Measurements from ENCODE around the gene PAK1. TPM values are rescaled to one million over a fixed set of nuclear protein-coding genes. Genes with fewer than 3 reads are reported as not detected.
"Not testable (repeated sequence)": the region's sequence is repeated elsewhere in the genome, so short reads cannot be mapped to it uniquely, and the experiment has no call there.

The PAK1 gene
- total and polyA plus RNA-seq, 2 donors, result 27.7 to 36.6 TPM

DNA sequence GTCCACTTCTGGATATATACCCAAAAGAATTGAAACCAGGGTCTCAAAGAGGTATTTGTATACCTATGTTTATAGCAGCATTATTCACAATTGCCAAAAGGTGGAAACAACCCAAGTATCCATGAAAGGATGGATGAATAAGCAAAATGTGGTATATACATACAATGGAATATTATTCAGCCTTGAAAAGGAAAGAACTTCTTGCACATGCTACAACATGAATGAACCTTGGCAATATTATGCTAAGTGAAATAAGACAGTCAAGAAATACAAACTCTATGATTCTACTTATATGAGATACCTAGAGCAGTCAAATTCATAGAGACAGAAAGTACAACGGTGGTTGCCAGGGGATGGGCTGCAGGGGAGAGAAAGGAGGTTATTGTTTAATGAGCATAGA lies 21.6 kb upstream of the PAK1 start:
- H3K9me3 ChIP-seq (ENCODE audit: control insufficient read depth in 2 of 2, insufficient read depth in 1 of 2, low read length in 1 of 2), result no peaks in the 10 kb centered on the region
- H3K4me3 ChIP-seq (ENCODE audit: low read length in 2 of 2), result no peak overlapping the region
- H3K27ac ChIP-seq (ENCODE audit: low read depth in 1 of 2, low read length in 1 of 2), result no peak overlapping the region
- H3K27me3 ChIP-seq (ENCODE audit: control insufficient read depth in 2 of 2, insufficient read depth in 1 of 2, low read length in 1 of 2), result no peaks in the 10 kb centered on the region
- DNase-seq (ENCODE audit: low read depth in 6 of 9, low spot score in 9 of 9), result no peak
- H3K4me1 ChIP-seq (ENCODE audit: control insufficient read depth in 2 of 2, insufficient read depth in 2 of 2, low read length in 2 of 2), result no peaks in the 10 kb centered on the region
- WGBS, result 86% methylated on average over 1 of the region's 1 CpG
- no peaks in the 10 kb centered on the region for H3K36me3 ChIP-seq (ENCODE audit: control insufficient read depth in 2 of 2, insufficient read depth in 2 of 2, low read length in 1 of 2)

DNA sequence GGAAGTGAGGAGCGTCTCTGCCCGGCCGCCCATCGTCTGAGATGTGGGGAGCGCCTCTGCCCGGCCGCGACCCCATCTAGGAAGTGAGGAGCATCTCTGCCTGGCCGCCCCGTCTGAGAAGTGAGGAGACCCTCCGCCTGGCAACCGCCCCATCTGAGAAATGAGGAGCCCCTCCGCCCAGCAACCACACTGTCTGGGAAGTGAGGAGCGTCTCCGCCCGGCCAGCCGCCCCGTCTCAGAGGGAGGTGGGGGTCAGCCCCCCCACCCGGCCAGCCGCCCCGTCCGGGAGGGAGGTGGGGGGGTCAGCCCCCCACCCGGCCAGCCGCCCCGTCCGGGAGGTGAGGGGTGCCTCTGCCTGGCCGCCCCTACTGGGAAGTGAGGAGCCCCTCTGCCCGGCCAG lies 16.1 kb upstream of the PAK1 start:
- not testable (repeated sequence) for H3K27me3 ChIP-seq (ENCODE audit: control insufficient read depth in 2 of 2, insufficient read depth in 1 of 2, low read length in 1 of 2); DNase-seq (ENCODE audit: low read depth in 6 of 9, low spot score in 9 of 9)

DNA sequence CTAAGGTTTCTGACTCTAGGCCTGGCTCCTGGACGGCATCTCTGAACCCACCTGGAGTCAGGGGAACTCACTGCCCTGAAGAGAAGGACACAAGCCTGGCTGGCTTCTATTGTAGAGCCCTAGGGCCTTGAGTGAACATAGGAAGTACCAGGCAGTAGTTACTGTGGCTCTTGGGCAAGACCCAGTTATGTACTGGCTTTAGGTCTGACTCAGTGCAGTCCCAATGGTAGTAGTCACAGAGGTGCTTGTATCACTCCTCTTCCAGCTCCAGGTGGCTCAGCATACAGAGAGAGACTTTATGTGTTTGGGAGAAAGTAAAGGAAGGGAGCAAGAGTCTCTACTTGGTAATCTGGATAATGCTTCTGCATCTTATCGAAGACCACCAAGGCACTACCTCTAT lies 13.9 kb upstream of the PAK1 start:
- Histone ChIP-seq H3K36me3 (ENCODE audit: control insufficient read depth in 2 of 2, insufficient read depth in 2 of 2, low read length in 1 of 2) (no peaks in the 10 kb centered on the region), H3K27me3 (ENCODE audit: control insufficient read depth in 2 of 2, insufficient read depth in 1 of 2, low read length in 1 of 2) (no peaks in the 10 kb centered on the region), H3K4me1 (ENCODE audit: control insufficient read depth in 2 of 2, insufficient read depth in 2 of 2, low read length in 2 of 2) (no peaks in the 10 kb centered on the region), H3K9me3 (ENCODE audit: control insufficient read depth in 2 of 2, insufficient read depth in 1 of 2, low read length in 1 of 2) (no peaks in the 10 kb centered on the region), H3K4me3 (ENCODE audit: low read length in 2 of 2) (no peak overlapping the region), H3K27ac (ENCODE audit: low read depth in 1 of 2, low read length in 1 of 2) (no peak overlapping the region)
- WGBS, result 97% methylated on average over 2 of the region's 2 CpGs
- DNase-seq (ENCODE audit: low read depth in 6 of 9, low spot score in 9 of 9), result no peak

More for the DNA sequence above, 16.1 kb upstream of the PAK1 start:
- H3K4me3 ChIP-seq (ENCODE audit: low read length in 2 of 2); H3K36me3 ChIP-seq (ENCODE audit: control insufficient read depth in 2 of 2, insufficient read depth in 2 of 2, low read length in 1 of 2); H3K4me1 ChIP-seq (ENCODE audit: control insufficient read depth in 2 of 2, insufficient read depth in 2 of 2, low read length in 2 of 2); H3K9me3 ChIP-seq (ENCODE audit: control insufficient read depth in 2 of 2, insufficient read depth in 1 of 2, low read length in 1 of 2); H3K27ac ChIP-seq (ENCODE audit: low read depth in 1 of 2, low read length in 1 of 2): not testable (repeated sequence)
- 98% methylated on average over 26 of the region's 28 CpGs for WGBS

DNA sequence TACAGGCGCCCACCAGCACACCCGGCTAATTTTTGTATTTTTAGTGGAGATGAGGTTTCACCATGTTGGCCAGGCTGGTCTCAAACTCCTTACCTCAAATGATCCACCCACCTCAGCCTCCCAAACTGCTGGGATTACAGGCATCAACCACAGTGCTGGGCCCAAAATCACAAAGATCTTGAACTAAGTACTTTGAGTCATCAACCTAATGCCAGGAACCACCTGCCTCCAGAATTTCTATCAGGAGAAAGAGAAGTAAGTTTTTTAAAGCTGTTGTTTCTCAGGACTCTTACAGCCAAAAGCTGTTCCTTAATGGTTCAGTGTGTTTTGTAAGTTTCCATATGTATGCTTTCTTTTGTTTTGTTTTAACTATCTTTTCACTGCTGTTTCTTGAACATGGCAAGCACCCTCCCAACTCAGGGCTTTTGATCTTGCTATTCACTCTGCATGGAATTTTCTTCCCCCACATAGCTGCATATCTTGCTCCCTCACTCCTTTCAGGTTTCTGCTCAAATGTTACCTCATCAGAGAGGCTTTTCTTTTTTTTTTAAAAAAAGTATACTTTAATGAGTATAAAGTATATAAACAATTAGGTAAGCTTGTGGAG lies 6.0 kb upstream of the PAK1 start:
- Histone ChIP-seq H3K27ac (ENCODE audit: low read depth in 1 of 2, low read length in 1 of 2) (no peak overlapping the region), H3K27me3 (ENCODE audit: control insufficient read depth in 2 of 2, insufficient read depth in 1 of 2, low read length in 1 of 2) (no peaks in the 10 kb centered on the region), H3K36me3 (ENCODE audit: control insufficient read depth in 2 of 2, insufficient read depth in 2 of 2, low read length in 1 of 2) (no peaks in the 10 kb centered on the region), H3K9me3 (ENCODE audit: control insufficient read depth in 2 of 2, insufficient read depth in 1 of 2, low read length in 1 of 2) (no peaks in the 10 kb centered on the region), H3K4me3 (ENCODE audit: low read length in 2 of 2) (no peak overlapping the region), H3K4me1 (ENCODE audit: control insufficient read depth in 2 of 2, insufficient read depth in 2 of 2, low read length in 2 of 2) (no peaks in the 10 kb centered on the region)
- WGBS, result 98% methylated on average over 2 of the region's 2 CpGs
- no peak for DNase-seq (ENCODE audit: low read depth in 6 of 9, low spot score in 9 of 9)

DNA sequence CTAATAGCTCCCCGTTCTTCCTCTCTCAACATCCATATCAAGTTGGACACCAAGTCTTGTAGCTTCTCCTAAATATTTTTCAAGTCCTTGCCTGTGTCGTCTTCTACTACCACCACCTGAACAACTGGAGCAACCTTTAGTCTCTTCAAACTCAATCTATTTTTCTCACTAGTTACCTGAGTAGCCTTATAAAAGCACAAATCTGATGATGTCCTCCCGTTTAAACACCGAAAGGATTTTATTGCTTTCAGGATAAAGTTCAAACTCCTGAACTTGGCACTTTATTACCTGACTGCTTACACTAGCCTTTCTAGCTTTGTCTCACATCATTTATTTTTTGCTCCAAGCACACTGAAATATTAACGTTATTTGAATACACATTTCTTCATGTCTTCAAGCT lies 1.3 kb upstream of the PAK1 start:
- DNase-seq (ENCODE audit: low read depth in 6 of 9, low spot score in 9 of 9), result no peak
- peaks cover 0 to 16% of the 10 kb centered on the region in 2 donors for H3K27me3 ChIP-seq (ENCODE audit: control insufficient read depth in 2 of 2, insufficient read depth in 1 of 2, low read length in 1 of 2)
- H3K4me1 ChIP-seq (ENCODE audit: control insufficient read depth in 2 of 2, insufficient read depth in 2 of 2, low read length in 2 of 2), result peaks cover 14 to 21% of the 10 kb centered on the region in 2 donors
- H3K27ac ChIP-seq (ENCODE audit: low read depth in 1 of 2, low read length in 1 of 2), result no peak overlapping the region
- WGBS, result 94% methylated on average over 5 of the region's 5 CpGs
- H3K4me3 ChIP-seq (ENCODE audit: low read length in 2 of 2), result no peak overlapping the region
- no peaks in the 10 kb centered on the region for H3K36me3 ChIP-seq (ENCODE audit: control insufficient read depth in 2 of 2, insufficient read depth in 2 of 2, low read length in 1 of 2)
- no peaks in the 10 kb centered on the region for H3K9me3 ChIP-seq (ENCODE audit: control insufficient read depth in 2 of 2, insufficient read depth in 1 of 2, low read length in 1 of 2)

DNA sequence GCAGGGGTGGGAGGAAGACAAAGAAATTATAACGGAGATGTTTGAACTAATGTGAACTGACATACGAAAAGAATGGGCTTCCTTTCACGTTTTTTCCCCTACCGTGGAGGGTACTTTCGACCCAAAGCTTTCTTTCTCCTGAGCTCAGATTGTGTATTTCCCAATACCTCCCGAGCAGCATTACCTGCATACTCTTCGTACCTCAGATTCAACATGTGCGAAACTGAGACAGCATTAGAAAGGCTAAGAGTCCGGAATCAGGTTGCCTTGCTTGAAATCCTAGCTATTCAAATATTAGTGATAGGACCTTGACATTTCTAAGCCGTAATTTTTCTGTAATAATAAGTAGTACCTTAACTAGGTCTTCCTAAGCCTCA lies 778 bp upstream of the PAK1 start:
- Histone ChIP-seq H3K36me3 (ENCODE audit: control insufficient read depth in 2 of 2, insufficient read depth in 2 of 2, low read length in 1 of 2) (no peaks in the 10 kb centered on the region), H3K4me3 (ENCODE audit: low read length in 2 of 2) (peak overlapping the region; percentile 56 to 81), H3K27ac (ENCODE audit: low read depth in 1 of 2, low read length in 1 of 2) (peak overlapping the region; percentile 52 to 70), H3K9me3 (ENCODE audit: control insufficient read depth in 2 of 2, insufficient read depth in 1 of 2, low read length in 1 of 2) (no peaks in the 10 kb centered on the region), H3K4me1 (ENCODE audit: control insufficient read depth in 2 of 2, insufficient read depth in 2 of 2, low read length in 2 of 2) (peaks cover 14 to 22% of the 10 kb centered on the region in 2 donors), H3K27me3 (ENCODE audit: control insufficient read depth in 2 of 2, insufficient read depth in 1 of 2, low read length in 1 of 2) (peaks cover 0 to 16% of the 10 kb centered on the region in 2 donors)
- no peak for DNase-seq (ENCODE audit: low read depth in 6 of 9, low spot score in 9 of 9)
- WGBS, result 43% methylated on average over 10 of the region's 10 CpGs

DNA sequence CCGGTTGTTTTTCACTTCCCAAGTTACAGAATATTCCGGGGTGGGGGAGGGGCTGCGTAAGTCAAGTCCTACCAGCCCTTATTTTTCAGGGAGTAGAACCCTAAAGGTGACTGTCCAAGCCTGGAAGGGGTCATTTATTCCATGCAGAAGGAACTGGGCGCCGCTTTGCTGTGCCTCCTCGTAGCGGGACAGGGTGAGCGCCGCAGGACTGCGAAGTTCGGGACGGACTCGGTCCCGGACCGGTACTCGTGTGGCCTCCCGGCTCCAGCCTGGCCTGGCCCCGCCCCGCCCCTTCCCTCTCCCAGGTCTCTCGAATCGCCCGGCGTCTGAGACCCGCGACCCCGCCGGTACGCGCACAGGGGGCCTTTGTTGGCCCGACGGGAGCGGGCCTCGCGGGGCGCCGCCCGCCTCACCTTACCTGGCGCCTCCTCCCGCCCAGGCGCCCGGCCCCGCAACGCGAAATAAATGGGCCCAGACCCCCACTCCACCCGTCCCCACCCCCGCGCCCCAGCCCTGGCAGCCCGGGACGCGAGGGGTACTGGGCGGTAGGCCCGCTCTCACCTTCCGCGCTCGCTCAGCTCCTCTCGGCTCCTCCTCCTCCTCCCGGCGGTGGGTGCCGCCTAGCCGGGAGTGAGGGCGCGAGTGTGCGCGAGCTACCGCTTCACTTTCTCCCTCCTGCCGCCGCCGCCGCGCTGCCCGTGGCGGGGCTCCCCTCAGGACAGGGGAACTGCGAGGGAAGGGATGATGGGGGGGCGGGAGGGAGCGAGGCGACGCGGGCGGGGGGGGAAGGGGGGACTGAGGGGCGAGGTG lies 698 bp downstream of the PAK1 start:
- Histone ChIP-seq H3K36me3 (ENCODE audit: control insufficient read depth in 2 of 2, insufficient read depth in 2 of 2, low read length in 1 of 2) (no peaks in the 10 kb centered on the region), H3K27me3 (ENCODE audit: control insufficient read depth in 2 of 2, insufficient read depth in 1 of 2, low read length in 1 of 2) (peaks cover 0 to 16% of the 10 kb centered on the region in 2 donors), H3K4me3 (ENCODE audit: low read length in 2 of 2) (peak overlapping the region; percentile 56 to 81), H3K4me1 (ENCODE audit: control insufficient read depth in 2 of 2, insufficient read depth in 2 of 2, low read length in 2 of 2) (peaks cover 14 to 22% of the 10 kb centered on the region in 2 donors), H3K9me3 (ENCODE audit: control insufficient read depth in 2 of 2, insufficient read depth in 1 of 2, low read length in 1 of 2) (no peaks in the 10 kb centered on the region), H3K27ac (ENCODE audit: low read depth in 1 of 2, low read length in 1 of 2) (peak overlapping the region in 1 of 2 donors; percentile 25)
- peak in 4 of 9 donors; percentile 23 to 74 (median 50) for DNase-seq (ENCODE audit: low read depth in 6 of 9, low spot score in 9 of 9)
- WGBS, result 4% methylated on average over 80 of the region's 80 CpGs

DNA sequence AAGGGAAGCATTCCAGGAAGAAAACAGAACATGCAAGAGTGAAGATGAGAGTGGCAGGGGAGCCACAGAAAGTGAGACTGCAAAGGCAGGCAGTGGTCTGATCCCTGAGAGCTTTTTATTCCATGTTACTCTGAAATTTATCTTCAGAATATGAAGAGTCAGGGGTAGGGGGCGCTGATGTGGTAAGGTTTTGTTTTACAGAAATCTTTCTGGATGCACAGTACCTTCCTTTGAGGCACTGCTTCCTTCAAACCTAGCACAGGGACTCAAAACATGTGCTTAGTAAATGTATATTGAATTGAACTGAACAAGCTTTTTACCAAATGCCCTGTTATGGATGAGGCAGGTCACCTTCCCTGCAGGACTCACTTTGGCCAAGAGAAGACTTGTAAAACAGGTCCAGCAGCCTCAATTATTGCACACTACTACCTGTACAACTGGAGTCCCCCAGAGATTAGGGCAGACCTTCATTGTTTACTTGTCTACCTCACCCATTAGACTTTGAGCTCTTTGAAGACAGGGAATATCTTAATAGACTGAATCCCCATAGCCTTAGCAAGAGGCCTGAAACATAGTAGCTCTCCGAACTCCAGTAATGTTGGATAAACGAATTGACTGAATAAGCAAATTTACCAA lies 2.2 kb downstream of the PAK1 start:
- no peak overlapping the region for H3K27ac ChIP-seq (ENCODE audit: low read depth in 1 of 2, low read length in 1 of 2)
- H3K27me3 ChIP-seq (ENCODE audit: control insufficient read depth in 2 of 2, insufficient read depth in 1 of 2, low read length in 1 of 2), result peaks cover 0 to 16% of the 10 kb centered on the region in 2 donors
- H3K9me3 ChIP-seq (ENCODE audit: control insufficient read depth in 2 of 2, insufficient read depth in 1 of 2, low read length in 1 of 2), result no peaks in the 10 kb centered on the region
- DNase-seq (ENCODE audit: low read depth in 6 of 9, low spot score in 9 of 9), result peak in 5 of 9 donors; percentile 19 to 69 (median 35)
- no peaks in the 10 kb centered on the region for H3K36me3 ChIP-seq (ENCODE audit: control insufficient read depth in 2 of 2, insufficient read depth in 2 of 2, low read length in 1 of 2)
- no peak overlapping the region for H3K4me3 ChIP-seq (ENCODE audit: low read length in 2 of 2)
- 86% methylated on average over 3 of the region's 3 CpGs for WGBS
- H3K4me1 ChIP-seq (ENCODE audit: control insufficient read depth in 2 of 2, insufficient read depth in 2 of 2, low read length in 2 of 2), result peaks cover 14 to 22% of the 10 kb centered on the region in 2 donors

DNA sequence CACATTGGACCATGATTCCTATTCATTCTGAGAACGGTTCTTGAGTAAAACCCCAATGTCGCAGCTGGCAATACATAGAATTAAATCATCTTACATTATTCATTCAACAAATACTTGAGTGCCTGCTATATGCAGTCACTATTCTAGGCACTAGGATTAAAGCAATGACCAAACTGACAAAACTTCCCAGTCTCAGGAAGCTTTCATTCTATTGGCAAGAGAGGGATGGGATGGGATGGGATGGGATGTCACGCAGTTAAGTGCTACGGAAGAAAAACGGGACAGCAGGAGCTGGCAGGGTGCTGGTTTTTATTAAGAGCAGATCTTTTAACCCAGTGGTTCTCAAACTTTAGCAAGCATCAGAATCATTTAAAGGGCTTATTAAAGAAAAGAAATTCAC lies 2.9 kb downstream of the PAK1 start:
- Histone ChIP-seq H3K4me1 (ENCODE audit: control insufficient read depth in 2 of 2, insufficient read depth in 2 of 2, low read length in 2 of 2) (peaks cover 14 to 22% of the 10 kb centered on the region in 2 donors), H3K36me3 (ENCODE audit: control insufficient read depth in 2 of 2, insufficient read depth in 2 of 2, low read length in 1 of 2) (no peaks in the 10 kb centered on the region), H3K27ac (ENCODE audit: low read depth in 1 of 2, low read length in 1 of 2) (peak overlapping the region in 1 of 2 donors; percentile 27), H3K4me3 (ENCODE audit: low read length in 2 of 2) (no peak overlapping the region), H3K9me3 (ENCODE audit: control insufficient read depth in 2 of 2, insufficient read depth in 1 of 2, low read length in 1 of 2) (no peaks in the 10 kb centered on the region), H3K27me3 (ENCODE audit: control insufficient read depth in 2 of 2, insufficient read depth in 1 of 2, low read length in 1 of 2) (peaks cover 0 to 16% of the 10 kb centered on the region in 2 donors)
- DNase-seq (ENCODE audit: low read depth in 6 of 9, low spot score in 9 of 9), result no peak
- WGBS, result 96% methylated on average over 5 of the region's 5 CpGs

All from thymus (tissue), 11 donors.